ENCODE results near the gene SIRPB1.

Gene SIRPB1

GRCh38 chr20:1631309-1632151 is 11.7 kb upstream of the SIRPB1 start:
- no peaks in the 10 kb centered on the region for H3K4me1 ChIP-seq (ENCODE audit: insufficient read depth, low read length)
- no peak overlapping the region for H2AFZ ChIP-seq (ENCODE audit: low read depth, low read length)
- no peaks in the 10 kb centered on the region for H3K36me3 ChIP-seq (ENCODE audit: insufficient read depth, low read length)
- no peak overlapping the region for H3K4me3 ChIP-seq (ENCODE audit: low read length)
- H3K27me3 ChIP-seq (ENCODE audit: insufficient read depth, low read length), result peaks cover 5% of the 10 kb centered on the region
- no peaks in the 10 kb centered on the region for H3K9me3 ChIP-seq (ENCODE audit: low read length)

GRCh38 chr20:1630186-1630585 is 10.4 kb upstream of the SIRPB1 start:
- Histone ChIP-seq H3K4me1 (ENCODE audit: insufficient read depth, low read length) (no peaks in the 10 kb centered on the region), H3K36me3 (ENCODE audit: insufficient read depth, low read length) (no peaks in the 10 kb centered on the region), H2AFZ (ENCODE audit: low read depth, low read length) (no peak overlapping the region), H3K27me3 (ENCODE audit: insufficient read depth, low read length) (peaks cover 8% of the 10 kb centered on the region), H3K9me3 (ENCODE audit: low read length) (no peaks in the 10 kb centered on the region), H3K4me3 (ENCODE audit: low read length) (no peak overlapping the region)

- no peak overlapping the region for H2AFZ ChIP-seq (ENCODE audit: low read depth, low read length)
- H3K4me1 ChIP-seq (ENCODE audit: insufficient read depth, low read length), result no peaks in the 10 kb centered on the region
- peaks cover 8% of the 10 kb centered on the region for H3K27me3 ChIP-seq (ENCODE audit: insufficient read depth, low read length)
- no peaks in the 10 kb centered on the region for H3K9me3 ChIP-seq (ENCODE audit: low read length)
- no peak overlapping the region for H3K4me3 ChIP-seq (ENCODE audit: low read length)
- no peaks in the 10 kb centered on the region for H3K36me3 ChIP-seq (ENCODE audit: insufficient read depth, low read length)
Observed at GRCh38 chr20:1629321-1629720, 9.5 kb upstream of the SIRPB1 start.

- Histone ChIP-seq H3K36me3 (ENCODE audit: insufficient read depth, low read length) (no peaks in the 10 kb centered on the region), H3K4me3 (ENCODE audit: low read length) (no peak overlapping the region), H3K9me3 (ENCODE audit: low read length) (no peaks in the 10 kb centered on the region), H3K27me3 (ENCODE audit: insufficient read depth, low read length) (peaks cover 8% of the 10 kb centered on the region), H2AFZ (ENCODE audit: low read depth, low read length) (no peak overlapping the region), H3K4me1 (ENCODE audit: insufficient read depth, low read length) (no peaks in the 10 kb centered on the region)
Observed at GRCh38 chr20:1628621-1629020, 8.8 kb upstream of the SIRPB1 start.

- Histone ChIP-seq H3K27me3 (ENCODE audit: insufficient read depth, low read length) (peaks cover 8% of the 10 kb centered on the region), H3K4me3 (ENCODE audit: low read length) (no peak overlapping the region), H3K4me1 (ENCODE audit: insufficient read depth, low read length) (no peaks in the 10 kb centered on the region), H3K9me3 (ENCODE audit: low read length) (no peaks in the 10 kb centered on the region), H3K36me3 (ENCODE audit: insufficient read depth, low read length) (no peaks in the 10 kb centered on the region), H2AFZ (ENCODE audit: low read depth, low read length) (no peak overlapping the region)
Observed at GRCh38 chr20:1627200-1627550, 7.4 kb upstream of the SIRPB1 start.

GRCh38 chr20:1626528-1627199 is 6.9 kb upstream of the SIRPB1 start:
- H3K36me3 ChIP-seq (ENCODE audit: insufficient read depth, low read length), result no peaks in the 10 kb centered on the region
- H3K4me1 ChIP-seq (ENCODE audit: insufficient read depth, low read length), result no peaks in the 10 kb centered on the region
- H3K27me3 ChIP-seq (ENCODE audit: insufficient read depth, low read length), result peaks cover 8% of the 10 kb centered on the region
- H3K9me3 ChIP-seq (ENCODE audit: low read length), result no peaks in the 10 kb centered on the region
- H2AFZ ChIP-seq (ENCODE audit: low read depth, low read length), result no peak overlapping the region
- H3K4me3 ChIP-seq (ENCODE audit: low read length), result no peak overlapping the region

GRCh38 chr20:1625083-1625690 is 5.4 kb upstream of the SIRPB1 start:
- peaks cover 4% of the 10 kb centered on the region for H3K27me3 ChIP-seq (ENCODE audit: insufficient read depth, low read length)
- no peaks in the 10 kb centered on the region for H3K36me3 ChIP-seq (ENCODE audit: insufficient read depth, low read length)
- H3K9me3 ChIP-seq (ENCODE audit: low read length), result no peaks in the 10 kb centered on the region
- H3K4me3 ChIP-seq (ENCODE audit: low read length), result no peak overlapping the region
- no peak overlapping the region for H2AFZ ChIP-seq (ENCODE audit: low read depth, low read length)
- no peaks in the 10 kb centered on the region for H3K4me1 ChIP-seq (ENCODE audit: insufficient read depth, low read length)

GRCh38 chr20:1623501-1624205 is 3.8 kb upstream of the SIRPB1 start:
- Histone ChIP-seq H3K9me3 (ENCODE audit: low read length) (no peaks in the 10 kb centered on the region), H2AFZ (ENCODE audit: low read depth, low read length) (no peak overlapping the region), H3K4me3 (ENCODE audit: low read length) (no peak overlapping the region), H3K36me3 (ENCODE audit: insufficient read depth, low read length) (no peaks in the 10 kb centered on the region), H3K4me1 (ENCODE audit: insufficient read depth, low read length) (no peaks in the 10 kb centered on the region), H3K27me3 (ENCODE audit: insufficient read depth, low read length) (peaks cover 4% of the 10 kb centered on the region)

GRCh38 chr20:1622450-1622849 is 2.6 kb upstream of the SIRPB1 start:
- H3K4me3 ChIP-seq (ENCODE audit: low read length), result no peak overlapping the region
- H2AFZ ChIP-seq (ENCODE audit: low read depth, low read length), result no peak overlapping the region
- no peaks in the 10 kb centered on the region for H3K4me1 ChIP-seq (ENCODE audit: insufficient read depth, low read length)
- no peaks in the 10 kb centered on the region for H3K9me3 ChIP-seq (ENCODE audit: low read length)
- no peaks in the 10 kb centered on the region for H3K36me3 ChIP-seq (ENCODE audit: insufficient read depth, low read length)
- peaks cover 6% of the 10 kb centered on the region for H3K27me3 ChIP-seq (ENCODE audit: insufficient read depth, low read length)

- Histone ChIP-seq H3K4me3 (ENCODE audit: low read length) (no peak overlapping the region), H3K27me3 (ENCODE audit: insufficient read depth, low read length) (peaks cover 3% of the 10 kb centered on the region), H3K4me1 (ENCODE audit: insufficient read depth, low read length) (no peaks in the 10 kb centered on the region), H3K9me3 (ENCODE audit: low read length) (no peaks in the 10 kb centered on the region), H2AFZ (ENCODE audit: low read depth, low read length) (no peak overlapping the region), H3K36me3 (ENCODE audit: insufficient read depth, low read length) (no peaks in the 10 kb centered on the region)
Observed at GRCh38 chr20:1621316-1621715, 1.5 kb upstream of the SIRPB1 start.

GRCh38 chr20:1618954-1619540 is 762 bp downstream of the SIRPB1 start:
- no peaks in the 10 kb centered on the region for H3K36me3 ChIP-seq (ENCODE audit: insufficient read depth, low read length)
- no peak overlapping the region for H3K4me3 ChIP-seq (ENCODE audit: low read length)
- H3K4me1 ChIP-seq (ENCODE audit: insufficient read depth, low read length), result no peaks in the 10 kb centered on the region
- no peaks in the 10 kb centered on the region for H3K9me3 ChIP-seq (ENCODE audit: low read length)
- peaks cover 2% of the 10 kb centered on the region for H3K27me3 ChIP-seq (ENCODE audit: insufficient read depth, low read length)
- no peak overlapping the region for H2AFZ ChIP-seq (ENCODE audit: low read depth, low read length)

GRCh38 chr20:1618479-1618878 is 1.3 kb downstream of the SIRPB1 start:
- no peak overlapping the region for H2AFZ ChIP-seq (ENCODE audit: low read depth, low read length)
- H3K4me1 ChIP-seq (ENCODE audit: insufficient read depth, low read length), result no peaks in the 10 kb centered on the region
- H3K9me3 ChIP-seq (ENCODE audit: low read length), result no peaks in the 10 kb centered on the region
- H3K27me3 ChIP-seq (ENCODE audit: insufficient read depth, low read length), result peaks cover 2% of the 10 kb centered on the region
- no peak overlapping the region for H3K4me3 ChIP-seq (ENCODE audit: low read length)
- no peaks in the 10 kb centered on the region for H3K36me3 ChIP-seq (ENCODE audit: insufficient read depth, low read length)
